Measurements from ENCODE around the gene LGR4.

The LGR4 gene

DNA sequence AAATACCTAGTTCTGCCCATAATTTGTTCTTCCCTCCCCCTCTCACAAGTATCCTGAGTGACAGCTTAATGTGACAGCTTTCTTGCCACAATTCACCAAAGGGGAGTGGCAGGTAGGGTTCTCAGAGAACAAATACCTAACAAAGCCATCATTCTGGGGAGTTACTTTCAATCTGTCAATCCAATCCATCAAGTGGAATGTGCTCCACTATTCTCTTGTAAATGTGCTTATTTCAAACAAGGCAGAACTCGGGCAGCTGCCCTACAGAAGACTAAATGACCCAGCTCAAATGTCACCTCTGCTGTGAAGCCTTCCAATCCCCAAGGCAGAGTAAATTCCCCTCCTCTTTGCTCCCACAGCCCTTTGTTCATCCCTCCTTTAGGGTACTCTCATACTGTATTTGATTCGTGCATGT is 27.8 kb downstream of the LGR4 start:
- Histone ChIP-seq H3K36me3 (ENCODE audit: insufficient read depth, low read length) (no peaks in the 10 kb centered on the region), H3K27ac (ENCODE audit: low read depth, low read length) (no peak overlapping the region), H2AFZ (ENCODE audit: low read length, unreplicated experiment) (no peak overlapping the region), H3K4me1 (ENCODE audit: control insufficient read depth, insufficient read depth, low read length, unreplicated experiment) (peaks cover 9% of the 10 kb centered on the region), H3K4me3 (ENCODE audit: low read depth, low read length) (no peak overlapping the region), H3K79me2 (ENCODE audit: control insufficient read depth, insufficient read depth, low read length, unreplicated experiment) (no peaks in the 10 kb centered on the region), H3K27me3 (ENCODE audit: insufficient read depth, low read length) (no peaks in the 10 kb centered on the region)

- Histone ChIP-seq H3K4me3 (ENCODE audit: low read depth, low read length) (no peak overlapping the region), H3K36me3 (ENCODE audit: insufficient read depth, low read length) (no peaks in the 10 kb centered on the region), H3K27me3 (ENCODE audit: insufficient read depth, low read length) (no peaks in the 10 kb centered on the region), H3K4me1 (ENCODE audit: control insufficient read depth, insufficient read depth, low read length, unreplicated experiment) (peaks cover 9% of the 10 kb centered on the region), H3K27ac (ENCODE audit: low read depth, low read length) (no peak overlapping the region), H2AFZ (ENCODE audit: low read length, unreplicated experiment) (no peak overlapping the region), H3K79me2 (ENCODE audit: control insufficient read depth, insufficient read depth, low read length, unreplicated experiment) (no peaks in the 10 kb centered on the region)
Measured at GRCh38 chr11:27443746-27444507, 28.7 kb downstream of the LGR4 start.

DNA sequence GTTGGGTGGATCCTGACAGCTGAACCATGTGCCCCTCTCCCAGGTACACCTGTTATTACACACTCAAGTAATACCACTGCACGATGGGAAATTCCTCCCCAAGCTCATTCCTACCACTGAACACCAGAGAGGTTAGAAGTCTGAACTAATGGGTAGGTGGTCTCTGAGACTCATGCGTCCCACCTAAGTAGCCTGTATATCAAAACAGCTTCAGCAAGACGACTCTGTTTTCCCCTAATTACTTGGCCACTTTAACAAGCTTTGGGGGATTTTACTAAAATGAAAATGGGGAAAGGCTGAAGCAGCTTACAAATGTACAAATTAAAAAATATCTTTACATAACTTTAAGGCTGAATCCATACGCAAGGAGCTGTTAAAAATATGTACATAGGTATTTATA is 29.4 kb downstream of the LGR4 start:
- H3K4me3 ChIP-seq (ENCODE audit: low read depth, low read length) = no peak overlapping the region
- H3K27me3 ChIP-seq (ENCODE audit: insufficient read depth, low read length) = no peaks in the 10 kb centered on the region
- H2AFZ ChIP-seq (ENCODE audit: low read length, unreplicated experiment) = no peak overlapping the region
- H3K79me2 ChIP-seq (ENCODE audit: control insufficient read depth, insufficient read depth, low read length, unreplicated experiment) = no peaks in the 10 kb centered on the region
- no peaks in the 10 kb centered on the region for H3K36me3 ChIP-seq (ENCODE audit: insufficient read depth, low read length)
- H3K27ac ChIP-seq (ENCODE audit: low read depth, low read length) = no peak overlapping the region
- peaks cover 9% of the 10 kb centered on the region for H3K4me1 ChIP-seq (ENCODE audit: control insufficient read depth, insufficient read depth, low read length, unreplicated experiment)

GRCh38 chr11:27440090-27440489 is 32.5 kb downstream of the LGR4 start:
- Histone ChIP-seq H2AFZ (ENCODE audit: low read length, unreplicated experiment) (no peak overlapping the region), H3K79me2 (ENCODE audit: control insufficient read depth, insufficient read depth, low read length, unreplicated experiment) (no peaks in the 10 kb centered on the region), H3K4me3 (ENCODE audit: low read depth, low read length) (no peak overlapping the region), H3K27ac (ENCODE audit: low read depth, low read length) (no peak overlapping the region), H3K36me3 (ENCODE audit: insufficient read depth, low read length) (no peaks in the 10 kb centered on the region), H3K27me3 (ENCODE audit: insufficient read depth, low read length) (no peaks in the 10 kb centered on the region), H3K4me1 (ENCODE audit: control insufficient read depth, insufficient read depth, low read length, unreplicated experiment) (no peaks in the 10 kb centered on the region)

- no peak overlapping the region for H3K27ac ChIP-seq (ENCODE audit: low read depth, low read length)
- no peaks in the 10 kb centered on the region for H3K4me1 ChIP-seq (ENCODE audit: control insufficient read depth, insufficient read depth, low read length, unreplicated experiment)
- H3K36me3 ChIP-seq (ENCODE audit: insufficient read depth, low read length) = no peaks in the 10 kb centered on the region
- no peaks in the 10 kb centered on the region for H3K27me3 ChIP-seq (ENCODE audit: insufficient read depth, low read length)
- H3K4me3 ChIP-seq (ENCODE audit: low read depth, low read length) = no peak overlapping the region
- no peak overlapping the region for H2AFZ ChIP-seq (ENCODE audit: low read length, unreplicated experiment)
- H3K79me2 ChIP-seq (ENCODE audit: control insufficient read depth, insufficient read depth, low read length, unreplicated experiment) = no peaks in the 10 kb centered on the region
Measured at GRCh38 chr11:27438595-27438981, 34.0 kb downstream of the LGR4 start.

DNA sequence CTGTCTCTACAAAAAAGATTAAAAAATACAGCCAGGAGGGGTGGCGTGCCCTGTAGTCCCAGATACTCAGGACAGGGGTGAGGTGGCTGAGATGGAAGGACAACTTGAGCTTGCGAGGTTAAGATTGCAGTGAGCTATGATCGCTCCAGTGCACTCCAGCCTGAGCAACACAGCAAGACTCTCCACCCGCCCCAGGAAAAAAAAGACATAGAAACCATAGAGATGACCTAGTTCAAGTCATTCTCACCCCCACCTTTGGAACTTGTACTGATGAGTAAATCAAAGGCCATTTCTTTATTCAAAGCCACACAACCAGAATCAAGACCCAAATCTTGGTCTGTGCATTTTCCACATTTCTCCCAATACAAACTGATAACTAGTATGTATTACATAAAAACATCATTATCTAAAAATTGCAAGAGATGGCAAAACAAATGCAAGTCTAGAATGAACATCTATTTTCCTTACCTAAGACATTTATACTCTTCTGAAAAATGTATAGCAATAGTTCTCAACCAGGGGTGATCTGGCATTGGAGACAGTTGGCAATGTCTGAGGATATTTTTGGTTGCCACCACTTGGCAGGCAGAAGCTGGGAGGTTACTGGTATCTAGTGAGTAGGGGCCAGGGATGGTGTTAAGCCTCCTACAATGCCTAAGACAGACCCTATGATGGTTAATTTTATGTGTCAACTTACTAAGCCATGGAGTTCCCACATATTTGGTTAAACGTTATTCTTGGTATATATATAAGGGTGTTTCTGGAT is 34.6 kb downstream of the LGR4 start:
- no peaks in the 10 kb centered on the region for H3K79me2 ChIP-seq (ENCODE audit: control insufficient read depth, insufficient read depth, low read length, unreplicated experiment)
- no peaks in the 10 kb centered on the region for H3K36me3 ChIP-seq (ENCODE audit: insufficient read depth, low read length)
- no peaks in the 10 kb centered on the region for H3K4me1 ChIP-seq (ENCODE audit: control insufficient read depth, insufficient read depth, low read length, unreplicated experiment)
- H2AFZ ChIP-seq (ENCODE audit: low read length, unreplicated experiment) = no peak overlapping the region
- H3K27me3 ChIP-seq (ENCODE audit: insufficient read depth, low read length) = no peaks in the 10 kb centered on the region
- H3K27ac ChIP-seq (ENCODE audit: low read depth, low read length) = no peak overlapping the region
- no peak overlapping the region for H3K4me3 ChIP-seq (ENCODE audit: low read depth, low read length)

DNA sequence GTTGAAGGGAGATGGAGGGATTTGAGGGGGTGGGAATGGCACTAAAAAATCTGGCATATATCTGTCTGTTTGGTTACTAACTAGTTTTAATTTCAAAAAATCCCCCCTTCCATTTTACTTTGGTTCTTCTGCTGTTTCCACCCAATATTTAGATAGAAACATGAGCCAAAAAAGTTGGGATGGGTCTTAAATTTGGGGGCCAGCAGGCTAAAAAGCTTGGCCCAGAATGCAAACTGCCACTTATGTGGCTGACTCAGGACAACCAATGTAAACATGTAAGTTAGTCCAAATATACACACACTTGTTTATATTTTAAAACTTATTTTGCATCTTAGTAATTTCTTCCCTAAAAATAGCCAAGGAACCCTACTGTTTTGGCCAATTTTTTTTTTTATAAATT is 35.7 kb downstream of the LGR4 start:
- H3K4me1 ChIP-seq (ENCODE audit: control insufficient read depth, insufficient read depth, low read length, unreplicated experiment) = no peaks in the 10 kb centered on the region
- no peaks in the 10 kb centered on the region for H3K27me3 ChIP-seq (ENCODE audit: insufficient read depth, low read length)
- no peak overlapping the region for H2AFZ ChIP-seq (ENCODE audit: low read length, unreplicated experiment)
- H3K36me3 ChIP-seq (ENCODE audit: insufficient read depth, low read length) = no peaks in the 10 kb centered on the region
- no peak overlapping the region for H3K27ac ChIP-seq (ENCODE audit: low read depth, low read length)
- no peak overlapping the region for H3K4me3 ChIP-seq (ENCODE audit: low read depth, low read length)
- H3K79me2 ChIP-seq (ENCODE audit: control insufficient read depth, insufficient read depth, low read length, unreplicated experiment) = no peaks in the 10 kb centered on the region

DNA sequence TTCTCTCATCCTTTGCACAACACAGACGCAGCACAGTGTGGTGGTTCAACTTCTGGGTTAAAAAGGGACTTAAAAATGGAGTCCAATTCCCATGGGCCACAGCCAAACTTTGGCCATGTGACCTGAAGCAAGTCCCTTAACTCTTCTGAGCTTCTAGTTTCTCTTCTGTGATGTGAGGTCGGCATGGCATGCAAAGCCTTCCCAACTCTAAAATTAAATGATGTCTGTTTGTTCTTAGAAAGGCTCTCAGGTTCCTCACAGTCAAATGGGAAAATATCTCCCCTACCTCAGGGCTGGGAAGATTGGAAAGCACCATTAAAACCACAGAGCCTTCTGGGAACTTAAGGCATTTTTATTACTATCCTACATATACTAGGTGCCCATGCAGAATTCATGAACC is 38.8 kb downstream of the LGR4 start:
- Histone ChIP-seq H2AFZ (ENCODE audit: low read length, unreplicated experiment) (no peak overlapping the region), H3K36me3 (ENCODE audit: insufficient read depth, low read length) (no peaks in the 10 kb centered on the region), H3K4me3 (ENCODE audit: low read depth, low read length) (no peak overlapping the region), H3K4me1 (ENCODE audit: control insufficient read depth, insufficient read depth, low read length, unreplicated experiment) (no peaks in the 10 kb centered on the region), H3K27ac (ENCODE audit: low read depth, low read length) (no peak overlapping the region), H3K79me2 (ENCODE audit: control insufficient read depth, insufficient read depth, low read length, unreplicated experiment) (no peaks in the 10 kb centered on the region), H3K27me3 (ENCODE audit: insufficient read depth, low read length) (no peaks in the 10 kb centered on the region)

GRCh38 chr11:27431808-27432207 is 40.8 kb downstream of the LGR4 start:
- no peaks in the 10 kb centered on the region for H3K36me3 ChIP-seq (ENCODE audit: insufficient read depth, low read length)
- H3K27me3 ChIP-seq (ENCODE audit: insufficient read depth, low read length) = no peaks in the 10 kb centered on the region
- H3K4me3 ChIP-seq (ENCODE audit: low read depth, low read length) = no peak overlapping the region
- no peak overlapping the region for H2AFZ ChIP-seq (ENCODE audit: low read length, unreplicated experiment)
- H3K79me2 ChIP-seq (ENCODE audit: control insufficient read depth, insufficient read depth, low read length, unreplicated experiment) = no peaks in the 10 kb centered on the region
- H3K4me1 ChIP-seq (ENCODE audit: control insufficient read depth, insufficient read depth, low read length, unreplicated experiment) = peaks cover 11% of the 10 kb centered on the region
- H3K27ac ChIP-seq (ENCODE audit: low read depth, low read length) = no peak overlapping the region

DNA sequence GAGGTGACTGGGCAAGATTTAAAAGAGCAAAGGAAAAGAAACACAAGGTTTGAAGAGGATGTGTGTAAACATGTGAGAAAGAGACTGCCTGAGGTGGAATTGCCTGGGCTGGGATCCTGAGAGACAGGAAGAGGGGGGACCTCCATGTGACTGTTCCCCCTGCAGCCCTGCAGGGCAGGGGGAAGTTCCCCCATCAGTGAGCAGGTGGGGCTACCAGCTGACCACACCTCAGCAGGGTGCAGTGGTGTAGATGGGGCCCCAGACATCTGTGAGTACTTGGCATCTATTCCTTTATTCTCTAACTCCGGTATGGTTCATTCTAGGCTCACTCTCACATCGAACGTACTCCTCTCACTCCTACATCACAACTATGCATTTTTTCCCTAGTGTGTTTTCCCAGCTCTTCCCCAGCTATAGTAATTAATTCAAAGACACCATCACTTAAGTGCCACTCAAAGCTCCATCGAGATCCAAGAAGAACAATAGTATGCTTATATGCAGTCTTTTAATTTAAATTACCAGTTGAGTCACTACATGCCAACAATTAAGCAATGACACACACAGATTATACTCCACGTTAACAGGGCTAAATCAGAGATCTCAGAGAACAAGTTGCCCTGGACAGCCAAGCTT is 42.7 kb downstream of the LGR4 start:
- peaks cover 11% of the 10 kb centered on the region for H3K4me1 ChIP-seq (ENCODE audit: control insufficient read depth, insufficient read depth, low read length, unreplicated experiment)
- no peaks in the 10 kb centered on the region for H3K36me3 ChIP-seq (ENCODE audit: insufficient read depth, low read length)
- H3K79me2 ChIP-seq (ENCODE audit: control insufficient read depth, insufficient read depth, low read length, unreplicated experiment) = no peaks in the 10 kb centered on the region
- no peak overlapping the region for H3K4me3 ChIP-seq (ENCODE audit: low read depth, low read length)
- no peak overlapping the region for H2AFZ ChIP-seq (ENCODE audit: low read length, unreplicated experiment)
- no peaks in the 10 kb centered on the region for H3K27me3 ChIP-seq (ENCODE audit: insufficient read depth, low read length)
- no peak overlapping the region for H3K27ac ChIP-seq (ENCODE audit: low read depth, low read length)

Data from ACC112 (cell line).